Thyroid gland (tissue), 4 donors: Measurements from ENCODE around the gene SLC25A21. TPM values are rescaled to one million over a fixed set of nuclear protein-coding genes. Genes with fewer than 3 reads are reported as not detected.

Experiments used
- DNase-seq, 2 donors: peaks; one replicate each; pipeline ENCODE4 v3.0.0-alpha.2; 2019
- H3K27ac ChIP-seq, 3 donors: fragments of 200-600 bp; sonication (generic); 1 replicate in 2 of 3; 2 replicates in 1 of 3; pipeline ENCODE4 v1.5.1; 2016 to 2019; ENCODE audit warnings: mild to moderate bottlenecking in 1 of 3, moderate library complexity in 1 of 3
- H3K27me3 ChIP-seq: fragments of 200-600 bp; sonication (generic); one replicate; pipeline ENCODE4 v1.5.1; 2019
- H3K36me3 ChIP-seq, 2 donors: fragments of 200-600 bp; sonication (generic); one replicate each; pipeline ENCODE4 v1.5.1; 2016 to 2019
- H3K4me1 ChIP-seq, 2 donors: fragments of 200-600 bp; sonication (generic); one replicate each; pipeline ENCODE4 v1.5.1; 2017 to 2019
- H3K4me3 ChIP-seq, 3 donors: fragments of 200-600 bp; sonication (generic); replicated peaks in 1 of 3; 1 replicate in 2 of 3; 2 replicates in 1 of 3; pipeline ENCODE4 v1.5.1; 2016; ENCODE audit warnings: mild to moderate bottlenecking in 1 of 3
- H3K9me3 ChIP-seq: fragments of 200-600 bp; sonication (generic); one replicate; pipeline ENCODE4 v1.5.1; 2017
- POLR2A ChIP-seq, 2 donors: fragments of 450-650 bp; IDR thresholded peaks; one replicate each; pipeline ENCODE4 v1.6.1; 2017; ENCODE audit warnings: antibody characterized with exemption in 2 of 2, mild to moderate bottlenecking in 2 of 2, moderate library complexity in 1 of 2
- WGBS, 2 donors: methylation state at CpG; one replicate each; pipeline ENCODE4 v1.1.5; 2017; 5-methylcytosine and 5-hydroxymethylcytosine counted together
- intact Hi-C: fragments of 100-400 bp; cut with DNase I; formaldehyde crosslinking; loops from one replicate; pipeline ENCODE4 v1.15.1; 2023
- total RNA-seq, 4 donors: library from RNA; depleted of rRNA; stranded (reverse); fragments of >200 nt; gene quantifications; one replicate each; pipeline ENCODE4 v1.2.3, GENCODE V29; 2016
- TF ChIP-seq, protein P1 (sequence below), 6 experiments: fragments of 200-600 bp in 3 of 6; fragments of 450-650 bp in 3 of 6; sonication (generic) in 3 of 6; IDR thresholded peaks; one replicate each; pipeline ENCODE4 v1.5.1; 2016 to 2019; ENCODE audit warnings: antibody characterized with exemption in 6 of 6, mild to moderate bottlenecking in 2 of 6, inconsistent platforms in 1 of 6, moderate library complexity in 1 of 6

SLC25A21 gene
- total RNA-seq, 4 donors from 2014 or later = 0.29 to 1.4 (median 0.60) TPM

GRCh38 chr14:36716614-36717184 lies 455.7 kb downstream of the SLC25A21 start:
- no peak for TF ChIP-seq POLR2A (IDR thresholded peaks at IDR 0.05)
- TF ChIP-seq, protein P1, sequence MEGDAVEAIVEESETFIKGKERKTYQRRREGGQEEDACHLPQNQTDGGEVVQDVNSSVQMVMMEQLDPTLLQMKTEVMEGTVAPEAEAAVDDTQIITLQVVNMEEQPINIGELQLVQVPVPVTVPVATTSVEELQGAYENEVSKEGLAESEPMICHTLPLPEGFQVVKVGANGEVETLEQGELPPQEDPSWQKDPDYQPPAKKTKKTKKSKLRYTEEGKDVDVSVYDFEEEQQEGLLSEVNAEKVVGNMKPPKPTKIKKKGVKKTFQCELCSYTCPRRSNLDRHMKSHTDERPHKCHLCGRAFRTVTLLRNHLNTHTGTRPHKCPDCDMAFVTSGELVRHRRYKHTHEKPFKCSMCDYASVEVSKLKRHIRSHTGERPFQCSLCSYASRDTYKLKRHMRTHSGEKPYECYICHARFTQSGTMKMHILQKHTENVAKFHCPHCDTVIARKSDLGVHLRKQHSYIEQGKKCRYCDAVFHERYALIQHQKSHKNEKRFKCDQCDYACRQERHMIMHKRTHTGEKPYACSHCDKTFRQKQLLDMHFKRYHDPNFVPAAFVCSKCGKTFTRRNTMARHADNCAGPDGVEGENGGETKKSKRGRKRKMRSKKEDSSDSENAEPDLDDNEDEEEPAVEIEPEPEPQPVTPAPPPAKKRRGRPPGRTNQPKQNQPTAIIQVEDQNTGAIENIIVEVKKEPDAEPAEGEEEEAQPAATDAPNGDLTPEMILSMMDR (IDR thresholded peaks at IDR 0.05) = no peak
- Histone ChIP-seq H3K36me3 (no peaks in the 10 kb centered on the region), H3K9me3 (no peaks in the 10 kb centered on the region), H3K27me3 (no peaks in the 10 kb centered on the region), H3K4me1 (no peaks in the 10 kb centered on the region), H3K27ac (no peak overlapping the region), H3K4me3 (no peak overlapping the region)
- 84 to 93% methylated on average over 7 of the region's 7 CpGs for WGBS, 2 donors
- intact Hi-C loops = no loop called here
- DNase-seq = no peak

GRCh38 chr14:36713960-36714703 lies 458.3 kb downstream of the SLC25A21 start:
- Histone ChIP-seq H3K27me3 (no peaks in the 10 kb centered on the region), H3K4me3 (no peak overlapping the region), H3K4me1 (no peaks in the 10 kb centered on the region), H3K9me3 (no peaks in the 10 kb centered on the region), H3K27ac (no peak overlapping the region), H3K36me3 (no peaks in the 10 kb centered on the region)
- DNase-seq = no peak
- 85 to 87% methylated on average over 4 of the region's 4 CpGs for WGBS, 2 donors
- no peak for TF ChIP-seq POLR2A (IDR thresholded peaks at IDR 0.05)
- TF ChIP-seq, protein P1 (IDR thresholded peaks at IDR 0.05) = no peak
- intact Hi-C loops = no loop called here

DNA sequence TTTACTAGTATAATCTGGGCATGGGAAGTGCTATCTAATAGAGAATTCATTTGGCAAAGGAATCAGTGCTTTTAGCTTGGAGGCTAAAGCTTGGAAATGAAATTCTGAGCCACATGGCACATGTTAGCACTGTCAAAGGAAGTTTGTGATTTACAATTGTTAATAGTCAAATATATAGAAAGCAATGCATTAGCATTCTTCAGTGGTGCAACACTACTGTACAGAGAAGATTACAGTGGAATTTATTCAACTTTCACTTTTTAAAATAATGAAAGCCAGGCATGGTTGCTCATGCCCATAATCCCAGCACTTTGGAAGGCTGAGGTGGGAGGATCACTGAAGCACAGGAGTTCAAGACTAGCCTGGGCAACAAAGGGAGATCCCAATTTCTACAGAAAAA lies 464.8 kb downstream of the SLC25A21 start:
- no peak for TF ChIP-seq POLR2A (IDR thresholded peaks at IDR 0.05)
- TF ChIP-seq, protein P1 (IDR thresholded peaks at IDR 0.05) = no peak
- Histone ChIP-seq H3K4me1 (no peaks in the 10 kb centered on the region), H3K9me3 (no peaks in the 10 kb centered on the region), H3K27me3 (no peaks in the 10 kb centered on the region), H3K4me3 (no peak overlapping the region), H3K27ac (no peak overlapping the region), H3K36me3 (no peaks in the 10 kb centered on the region)
- no peak for DNase-seq
- intact Hi-C loops = no loop called here

GRCh38 chr14:36702474-36702873 lies 469.9 kb downstream of the SLC25A21 start:
- Histone ChIP-seq H3K4me3 (no peak overlapping the region), H3K27me3 (no peaks in the 10 kb centered on the region), H3K9me3 (no peaks in the 10 kb centered on the region), H3K27ac (no peak overlapping the region), H3K36me3 (no peaks in the 10 kb centered on the region), H3K4me1 (no peaks in the 10 kb centered on the region)
- WGBS, 2 donors = 81 to 91% methylated on average over 2 of the region's 2 CpGs
- TF ChIP-seq, protein P1 (IDR thresholded peaks at IDR 0.05) = no peak
- TF ChIP-seq POLR2A (IDR thresholded peaks at IDR 0.05) = no peak
- no peak for DNase-seq
- intact Hi-C loops = no loop called here

- no peaks in the 10 kb centered on the region for H3K4me1 ChIP-seq
- no peaks in the 10 kb centered on the region for H3K27me3 ChIP-seq
- no peaks in the 10 kb centered on the region for H3K36me3 ChIP-seq
- TF ChIP-seq, protein P1 (IDR thresholded peaks at IDR 0.05) = no peak
- no peak for TF ChIP-seq POLR2A (IDR thresholded peaks at IDR 0.05)
- intact Hi-C loops = no loop called here
- no peak for DNase-seq
- no peak overlapping the region for H3K4me3 ChIP-seq
- H3K27ac ChIP-seq = no peak overlapping the region
- WGBS, 2 donors = 19 to 24% methylated on average over 1 of the region's 1 CpG
- no peaks in the 10 kb centered on the region for H3K9me3 ChIP-seq
These were observed 471.3 kb downstream of the SLC25A21 start for GRCh38 chr14:36701132-36701531.
